ENCODE results near the gene PLK3.

The PLK3 gene

GRCh38 chr1:44778705-44779576, 21.2 kb upstream of the PLK3 start:
- Histone ChIP-seq H3K36me3 (ENCODE audit: control insufficient read depth, insufficient read depth, low read length) (peaks cover 47% of the 10 kb centered on the region), H3K27me3 (ENCODE audit: control insufficient read depth, insufficient read depth, low read length) (no peaks in the 10 kb centered on the region; the same call in 1 of the 2 replicates), H3K4me1 (ENCODE audit: control insufficient read depth, insufficient read depth, low read length) (peaks cover 5% of the 10 kb centered on the region; the same call in 1 of the 2 replicates), H3K4me3 (ENCODE audit: low read depth, low read length) (no peak overlapping the region), H3K9me3 (ENCODE audit: control insufficient read depth, insufficient read depth, low read length) (no peaks in the 10 kb centered on the region), H3K9ac (ENCODE audit: low read depth, low read length) (no peak overlapping the region), H3K27ac (ENCODE audit: low read depth, low read length) (no peak overlapping the region)

- H3K4me1 ChIP-seq (ENCODE audit: control insufficient read depth, insufficient read depth, low read length): peaks cover 12% of the 10 kb centered on the region
- H3K27me3 ChIP-seq (ENCODE audit: control insufficient read depth, insufficient read depth, low read length): peaks cover 6% of the 10 kb centered on the region
- H3K4me3 ChIP-seq (ENCODE audit: low read depth, low read length): no peak overlapping the region
- H3K9me3 ChIP-seq (ENCODE audit: control insufficient read depth, insufficient read depth, low read length): no peaks in the 10 kb centered on the region
- peaks cover 47% of the 10 kb centered on the region for H3K36me3 ChIP-seq (ENCODE audit: control insufficient read depth, insufficient read depth, low read length)
- H3K27ac ChIP-seq (ENCODE audit: low read depth, low read length): no peak overlapping the region
- no peak overlapping the region for H3K9ac ChIP-seq (ENCODE audit: low read depth, low read length)
These were observed 19.5 kb upstream of the PLK3 start for GRCh38 chr1:44780583-44781121.

- H3K9ac ChIP-seq (ENCODE audit: low read depth, low read length): no peak overlapping the region
- H3K9me3 ChIP-seq (ENCODE audit: control insufficient read depth, insufficient read depth, low read length): no peaks in the 10 kb centered on the region
- peaks cover 9% of the 10 kb centered on the region for H3K27me3 ChIP-seq (ENCODE audit: control insufficient read depth, insufficient read depth, low read length)
- H3K4me1 ChIP-seq (ENCODE audit: control insufficient read depth, insufficient read depth, low read length): peaks cover 22% of the 10 kb centered on the region
- H3K27ac ChIP-seq (ENCODE audit: low read depth, low read length): no peak overlapping the region
- peaks cover 18% of the 10 kb centered on the region for H3K36me3 ChIP-seq (ENCODE audit: control insufficient read depth, insufficient read depth, low read length)
- peak overlapping the region; percentile 50 for H3K4me3 ChIP-seq (ENCODE audit: low read depth, low read length)
These were observed 16.5 kb upstream of the PLK3 start for GRCh38 chr1:44783697-44784093.

- H3K27ac ChIP-seq (ENCODE audit: low read depth, low read length): no peak overlapping the region
- H3K27me3 ChIP-seq (ENCODE audit: control insufficient read depth, insufficient read depth, low read length): peaks cover 9% of the 10 kb centered on the region
- peak overlapping the region; percentile 50 for H3K4me3 ChIP-seq (ENCODE audit: low read depth, low read length)
- no peaks in the 10 kb centered on the region for H3K9me3 ChIP-seq (ENCODE audit: control insufficient read depth, insufficient read depth, low read length)
- peak overlapping the region; percentile 19; the same call in 1 of the 2 replicates for H3K9ac ChIP-seq (ENCODE audit: low read depth, low read length)
- H3K36me3 ChIP-seq (ENCODE audit: control insufficient read depth, insufficient read depth, low read length): peaks cover 12% of the 10 kb centered on the region
- peaks cover 22% of the 10 kb centered on the region for H3K4me1 ChIP-seq (ENCODE audit: control insufficient read depth, insufficient read depth, low read length)
These were observed 15.8 kb upstream of the PLK3 start for GRCh38 chr1:44784094-44785028.

- Histone ChIP-seq H3K27me3 (ENCODE audit: control insufficient read depth, insufficient read depth, low read length) (peaks cover 9% of the 10 kb centered on the region), H3K36me3 (ENCODE audit: control insufficient read depth, insufficient read depth, low read length) (peaks cover 7% of the 10 kb centered on the region; the same call in 1 of the 2 replicates), H3K9ac (ENCODE audit: low read depth, low read length) (no peak overlapping the region), H3K9me3 (ENCODE audit: control insufficient read depth, insufficient read depth, low read length) (no peaks in the 10 kb centered on the region), H3K4me1 (ENCODE audit: control insufficient read depth, insufficient read depth, low read length) (peaks cover 26% of the 10 kb centered on the region), H3K4me3 (ENCODE audit: low read depth, low read length) (no peak overlapping the region; the same call in 1 of the 2 replicates), H3K27ac (ENCODE audit: low read depth, low read length) (no peak overlapping the region)
These were observed 15.2 kb upstream of the PLK3 start for GRCh38 chr1:44785029-44785380.

- Histone ChIP-seq H3K27me3 (ENCODE audit: control insufficient read depth, insufficient read depth, low read length) (peaks cover 9% of the 10 kb centered on the region), H3K36me3 (ENCODE audit: control insufficient read depth, insufficient read depth, low read length) (0 out of 2 replicates have a peak, but pooled peaks cover 6% of the 10 kb centered on the region), H3K9ac (ENCODE audit: low read depth, low read length) (no peak overlapping the region), H3K27ac (ENCODE audit: low read depth, low read length) (no peak overlapping the region), H3K4me1 (ENCODE audit: control insufficient read depth, insufficient read depth, low read length) (peaks cover 27% of the 10 kb centered on the region), H3K9me3 (ENCODE audit: control insufficient read depth, insufficient read depth, low read length) (no peaks in the 10 kb centered on the region), H3K4me3 (ENCODE audit: low read depth, low read length) (peak overlapping the region; percentile 63; the same call in 1 of the 2 replicates)
These were observed 14.6 kb upstream of the PLK3 start for GRCh38 chr1:44785501-44786137.

- Histone ChIP-seq H3K4me3 (ENCODE audit: low read depth, low read length) (peak overlapping the region; percentile 63), H3K27me3 (ENCODE audit: control insufficient read depth, insufficient read depth, low read length) (peaks cover 9% of the 10 kb centered on the region), H3K9ac (ENCODE audit: low read depth, low read length) (peak overlapping the region; percentile 49; the same call in 1 of the 2 replicates), H3K27ac (ENCODE audit: low read depth, low read length) (no peak overlapping the region), H3K36me3 (ENCODE audit: control insufficient read depth, insufficient read depth, low read length) (0 out of 2 replicates have a peak, but pooled peaks cover under 1% of the 10 kb centered on the region), H3K9me3 (ENCODE audit: control insufficient read depth, insufficient read depth, low read length) (no peaks in the 10 kb centered on the region), H3K4me1 (ENCODE audit: control insufficient read depth, insufficient read depth, low read length) (peaks cover 27% of the 10 kb centered on the region)
These were observed 13.9 kb upstream of the PLK3 start for GRCh38 chr1:44786138-44786840.

GRCh38 chr1:44786841-44787426, 13.2 kb upstream of the PLK3 start:
- Histone ChIP-seq H3K27ac (ENCODE audit: low read depth, low read length) (no peak overlapping the region), H3K9me3 (ENCODE audit: control insufficient read depth, insufficient read depth, low read length) (no peaks in the 10 kb centered on the region), H3K27me3 (ENCODE audit: control insufficient read depth, insufficient read depth, low read length) (peaks cover 9% of the 10 kb centered on the region), H3K4me1 (ENCODE audit: control insufficient read depth, insufficient read depth, low read length) (peaks cover 27% of the 10 kb centered on the region), H3K9ac (ENCODE audit: low read depth, low read length) (no peak overlapping the region), H3K4me3 (ENCODE audit: low read depth, low read length) (peak overlapping the region; percentile 63), H3K36me3 (ENCODE audit: control insufficient read depth, insufficient read depth, low read length) (no peaks in the 10 kb centered on the region)

- peaks cover 27% of the 10 kb centered on the region for H3K4me1 ChIP-seq (ENCODE audit: control insufficient read depth, insufficient read depth, low read length)
These were observed 12.7 kb upstream of the PLK3 start for GRCh38 chr1:44787506-44787905.

More at GRCh38 chr1:44787506-44787905, 12.7 kb upstream of the PLK3 start:
- Histone ChIP-seq H3K27me3 (ENCODE audit: control insufficient read depth, insufficient read depth, low read length) (peaks cover 9% of the 10 kb centered on the region), H3K9me3 (ENCODE audit: control insufficient read depth, insufficient read depth, low read length) (no peaks in the 10 kb centered on the region), H3K36me3 (ENCODE audit: control insufficient read depth, insufficient read depth, low read length) (no peaks in the 10 kb centered on the region), H3K27ac (ENCODE audit: low read depth, low read length) (no peak overlapping the region), H3K4me3 (ENCODE audit: low read depth, low read length) (no peak overlapping the region), H3K9ac (ENCODE audit: low read depth, low read length) (no peak overlapping the region)
